Endometrial microvascular endothelial cells (primary cell): Measurements from ENCODE around the gene ZNF766. TPM values are rescaled to one million over a fixed set of nuclear protein-coding genes. Genes with fewer than 3 reads are reported as not detected.
"Not testable (repeated sequence)": the region's sequence is repeated elsewhere in the genome, so short reads cannot be mapped to it uniquely, and the experiment has no call there.

Experiments used
- in situ Hi-C: cut with HindIII; loops from 2 replicates; pipeline ENCODE4 v1.10.0; 2017; ENCODE audit warnings: low sequenced_read_pairs, low pct_unique_long_range_greater_than_20kb; ENCODE audit errors: inconsistent ontology term
- total RNA-seq: library from RNA; depleted of rRNA; stranded (reverse); fragments of >200 nt; gene quantifications from one replicate; pipeline ENCODE4 v1.2.3, GENCODE V29; 2015; ENCODE audit errors: inconsistent ontology term

The ZNF766 gene
- total RNA-seq, 1 donor from 2014 or later, result 3.9 TPM

- in situ Hi-C loops, result no loop called here
Observed at GRCh38 chr19:52270266-52270885, 989 bp downstream of the ZNF766 start.

- in situ Hi-C loops, result no loop called here
Observed at GRCh38 chr19:52273301-52273700, 3.9 kb downstream of the ZNF766 start.

GRCh38 chr19:52274191-52274590 is 4.8 kb downstream of the ZNF766 start:
- in situ Hi-C loops, result no loop called here

GRCh38 chr19:52275988-52276387 is 6.6 kb downstream of the ZNF766 start:
- in situ Hi-C loops, result no loop called here

- in situ Hi-C loops, result no loop called here
Observed at GRCh38 chr19:52277471-52277870, 8.1 kb downstream of the ZNF766 start.

GRCh38 chr19:52286256-52286655 is 16.9 kb downstream of the ZNF766 start:
- in situ Hi-C loops, result no loop called here

- in situ Hi-C loops, result no loop called here
Observed at GRCh38 chr19:52291781-52292180, 22.4 kb downstream of the ZNF766 start.

- in situ Hi-C loops, result not testable (repeated sequence)
Observed at GRCh38 chr19:52292946-52293345, 23.6 kb downstream of the ZNF766 start.

GRCh38 chr19:52296400-52296772 is 27.0 kb downstream of the ZNF766 start:
- in situ Hi-C loops, result no loop called here

GRCh38 chr19:52296773-52297600 is 27.6 kb downstream of the ZNF766 start, which contains the start of gene ZNF480:
TSS of gene ZNF480 (plus strand) at chr19:52297169. CDS start at chr19:52300413, 3,244 bp downstream.
- in situ Hi-C loops, result no loop called here

- in situ Hi-C loops, result no loop called here
Observed at GRCh38 chr19:52297601-52298364, 28.4 kb downstream of the ZNF766 start.

GRCh38 chr19:52307275-52307674 is 37.9 kb downstream of the ZNF766 start:
- in situ Hi-C loops, result no loop called here

- in situ Hi-C loops, result no loop called here
Observed at GRCh38 chr19:52322429-52322828, 53.0 kb downstream of the ZNF766 start.

GRCh38 chr19:52331757-52332156 is 62.4 kb downstream of the ZNF766 start:
- in situ Hi-C loops, result no loop called here

GRCh38 chr19:52335768-52336116 is 66.4 kb downstream of the ZNF766 start:
- in situ Hi-C loops, result no loop called here

GRCh38 chr19:52336117-52336790 is 66.9 kb downstream of the ZNF766 start, which contains the start of gene ZNF610:
TSS of gene ZNF610 (plus strand) at chr19:52336243. CDS start at chr19:52349173, 12,930 bp downstream.
- in situ Hi-C loops, result no loop called here

- in situ Hi-C loops, result no loop called here
Observed at GRCh38 chr19:52336791-52337381, 67.5 kb downstream of the ZNF766 start.

GRCh38 chr19:52339022-52339421 is 69.6 kb downstream of the ZNF766 start:
- in situ Hi-C loops, result not testable (repeated sequence)

- in situ Hi-C loops, result no loop called here
Observed at GRCh38 chr19:52343548-52343947, 74.2 kb downstream of the ZNF766 start.
